H9 (cell line): ENCODE results near the gene ARHGAP26. TPM values are rescaled to one million over a fixed set of nuclear protein-coding genes. Genes with fewer than 3 reads are reported as not detected.

ENCODE experiments used
- DNase-seq: peaks from one replicate; pipeline ENCODE4 v3.0.0-alpha.2; 2017
- H2AFZ ChIP-seq: one replicate; pipeline ENCODE4 v1.6.1; 2013; ENCODE audit warnings: mild to moderate bottlenecking, low read length, control low read depth, moderate library complexity
- H2AK5ac ChIP-seq: 2 replicates; pipeline ENCODE4 v1.6.1; 2013; ENCODE audit warnings: low read length, control low read depth, mixed read lengths; ENCODE audit not compliant: insufficient read length
- H2BK120ac ChIP-seq: one replicate; pipeline ENCODE4 v1.6.1; 2013; ENCODE audit warnings: low read depth, mild to moderate bottlenecking, low read length, control low read depth, inconsistent platforms; ENCODE audit not compliant: poor library complexity, severe bottlenecking
- H2BK12ac ChIP-seq: 2 replicates; pipeline ENCODE4 v1.6.1; 2013; ENCODE audit warnings: low read length, control low read depth, mixed read lengths, low read depth; ENCODE audit not compliant: insufficient read length
- H2BK15ac ChIP-seq: 2 replicates; pipeline ENCODE4 v1.6.1; 2013; ENCODE audit warnings: low read depth, low read length, control low read depth
- H2BK20ac ChIP-seq: one replicate; pipeline ENCODE4 v1.6.1; 2013; ENCODE audit warnings: low read depth, mild to moderate bottlenecking, low read length, control low read depth, inconsistent platforms; ENCODE audit not compliant: poor library complexity, severe bottlenecking
- H2BK5ac ChIP-seq: 2 replicates; pipeline ENCODE4 v1.6.1; 2013; ENCODE audit warnings: low read length, control low read depth, mixed read lengths; ENCODE audit not compliant: insufficient read length
- H3K14ac ChIP-seq: 2 replicates; pipeline ENCODE4 v1.6.1; 2013; ENCODE audit warnings: low read length, control low read depth; ENCODE audit not compliant: insufficient read depth
- H3K18ac ChIP-seq: 2 replicates; pipeline ENCODE4 v1.6.1; 2013; ENCODE audit warnings: low read depth, mild to moderate bottlenecking, mixed read lengths, low read length, control low read depth; ENCODE audit not compliant: insufficient read length
- H3K23ac ChIP-seq: 2 replicates; pipeline ENCODE4 v1.6.1; 2013; ENCODE audit warnings: low read length, control low read depth, mixed read lengths, low read depth; ENCODE audit not compliant: insufficient read length
- H3K23me2 ChIP-seq: 2 replicates; pipeline ENCODE4 v1.6.1; 2013; ENCODE audit warnings: low read depth, mild to moderate bottlenecking, mixed read lengths, low read length, control low read depth; ENCODE audit not compliant: insufficient read length, poor library complexity, severe bottlenecking
- H3K27ac ChIP-seq: 2 replicates; pipeline ENCODE4 v1.5.1; 2013; ENCODE audit warnings: low read length, control low read depth, mixed read lengths, low read depth; ENCODE audit not compliant: insufficient read length
- H3K27me3 ChIP-seq: 2 replicates; pipeline ENCODE4 v1.6.1; 2013; ENCODE audit warnings: low read length, control low read depth, inconsistent platforms; ENCODE audit not compliant: insufficient read depth
- H3K4ac ChIP-seq: 2 replicates; pipeline ENCODE4 v1.6.1; 2013; ENCODE audit warnings: low read depth, mild to moderate bottlenecking, control low read depth, inconsistent platforms, low read length, moderate library complexity
- H3K4me1 ChIP-seq: 2 replicates; pipeline ENCODE4 v1.6.1; 2013; ENCODE audit warnings: low read length, control low read depth, inconsistent platforms; ENCODE audit not compliant: insufficient read depth
- H3K4me2 ChIP-seq: 2 replicates; pipeline ENCODE4 v1.6.1; 2013; ENCODE audit warnings: low read length, control low read depth, mixed read lengths; ENCODE audit not compliant: insufficient read length, insufficient read depth
- H3K56ac ChIP-seq: 2 replicates; pipeline ENCODE4 v1.6.1; 2013; ENCODE audit warnings: low read depth, mild to moderate bottlenecking, mixed read lengths, low read length, control low read depth; ENCODE audit not compliant: insufficient read length
- H3K79me1 ChIP-seq: 2 replicates; pipeline ENCODE4 v1.6.1; 2013; ENCODE audit warnings: low read depth, mild to moderate bottlenecking, moderate library complexity, low read length, control low read depth, inconsistent platforms; ENCODE audit not compliant: insufficient read depth, poor library complexity, severe bottlenecking
- H3K79me2 ChIP-seq: 2 replicates; pipeline ENCODE4 v1.6.1; 2013; ENCODE audit warnings: low read length, control low read depth, inconsistent platforms; ENCODE audit not compliant: insufficient read depth
- H3K9ac ChIP-seq: 2 replicates; pipeline ENCODE4 v1.6.1; 2013; ENCODE audit warnings: low read length, control low read depth, mixed read lengths; ENCODE audit not compliant: insufficient read length; ENCODE audit errors: extremely low read depth
- H3K9me3 ChIP-seq: one replicate; pipeline ENCODE4 v1.6.1; 2013; ENCODE audit warnings: low read depth, low read length, inconsistent platforms; ENCODE audit not compliant: control insufficient read depth
- H3T11ph ChIP-seq: one replicate; pipeline ENCODE4 v1.6.1; 2013; ENCODE audit warnings: mild to moderate bottlenecking, low read length, control low read depth, inconsistent platforms
- H4K20me1 ChIP-seq: one replicate; pipeline ENCODE4 v1.6.1; 2013; ENCODE audit not compliant: control insufficient read depth, insufficient read length, insufficient read depth
- H4K5ac ChIP-seq: 2 replicates; pipeline ENCODE4 v1.6.1; 2013; ENCODE audit warnings: low read depth, mild to moderate bottlenecking, mixed read lengths, low read length, control low read depth; ENCODE audit not compliant: insufficient read length
- H4K8ac ChIP-seq: replicated peaks from 2 replicates; pipeline ENCODE4 v1.6.1; 2013; ENCODE audit warnings: low read length, control low read depth, mixed read lengths, low read depth; ENCODE audit not compliant: insufficient read length
- H4K91ac ChIP-seq: 2 replicates; pipeline ENCODE4 v1.6.1; 2013; ENCODE audit warnings: low read depth, mild to moderate bottlenecking, moderate library complexity, mixed read lengths, low read length, control low read depth; ENCODE audit not compliant: insufficient read length
- H3K27ac Mint-ChIP-seq, 3 experiments: 2 replicates in 2 of 3; 3 replicates in 1 of 3; pipeline ENCODE4 v1.8.0; 2020 to 2021; ENCODE audit warnings: mixed read lengths in 3 of 3, mild to moderate bottlenecking in 1 of 3, moderate library complexity in 1 of 3
- H3K27me3 Mint-ChIP-seq: 2 replicates; pipeline ENCODE4 v1.8.0; 2021; ENCODE audit warnings: low read depth, mild to moderate bottlenecking, moderate library complexity, mixed read lengths
- H3K36me3 Mint-ChIP-seq, 3 experiments: 2 replicates in 2 of 3; 3 replicates in 1 of 3; pipeline ENCODE4 v1.8.0; 2020 to 2021; ENCODE audit warnings: low read depth in 3 of 3, mixed read lengths in 3 of 3; ENCODE audit not compliant: insufficient read depth in 1 of 3
- H3K4me1 Mint-ChIP-seq, 2 experiments: 2 replicates each; pipeline ENCODE4 v1.8.0; 2020; ENCODE audit warnings: mixed read lengths in 2 of 2
- H3K4me3 Mint-ChIP-seq, 2 experiments: 2 replicates in 1 of 2; 3 replicates in 1 of 2; pipeline ENCODE4 v1.8.0; 2020 to 2021; ENCODE audit warnings: mild to moderate bottlenecking in 2 of 2, mixed read lengths in 2 of 2, moderate library complexity in 1 of 2
- H3K9me3 Mint-ChIP-seq, 2 experiments: 2 replicates in 1 of 2; 3 replicates in 1 of 2; pipeline ENCODE4 v1.8.0; 2020; ENCODE audit warnings: mild to moderate bottlenecking in 2 of 2, mixed read lengths in 2 of 2, moderate library complexity in 1 of 2
- WGBS: extraction: QIAGEN DNeasy Blood & Tissue Kit; methylation state at CpG from one replicate; pipeline ENCODE4 v1.1.7; 2013; ENCODE audit warnings: missing lambda C conversion rate, low lambda C conversion rate, mixed read lengths; ENCODE audit not compliant: insufficient read length; ENCODE audit errors: extremely low coverage; 5-methylcytosine and 5-hydroxymethylcytosine counted together
- total RNA-seq: library from RNA; stranded (reverse); gene quantifications from 2 replicates; pipeline ENCODE4 v1.2.1, GENCODE V29; 2021
- TF ChIP-seq, protein P1 (sequence below): fragments of 200-600 bp; sonication (generic); conservative IDR thresholded peaks from 3 replicates; pipeline ENCODE4 v1.8.0; 2021; ENCODE audit warnings: antibody characterized with exemption, mild to moderate bottlenecking

Gene ARHGAP26
- total RNA-seq, 1 experiment from 2014 or later: 13.8 TPM

DNA sequence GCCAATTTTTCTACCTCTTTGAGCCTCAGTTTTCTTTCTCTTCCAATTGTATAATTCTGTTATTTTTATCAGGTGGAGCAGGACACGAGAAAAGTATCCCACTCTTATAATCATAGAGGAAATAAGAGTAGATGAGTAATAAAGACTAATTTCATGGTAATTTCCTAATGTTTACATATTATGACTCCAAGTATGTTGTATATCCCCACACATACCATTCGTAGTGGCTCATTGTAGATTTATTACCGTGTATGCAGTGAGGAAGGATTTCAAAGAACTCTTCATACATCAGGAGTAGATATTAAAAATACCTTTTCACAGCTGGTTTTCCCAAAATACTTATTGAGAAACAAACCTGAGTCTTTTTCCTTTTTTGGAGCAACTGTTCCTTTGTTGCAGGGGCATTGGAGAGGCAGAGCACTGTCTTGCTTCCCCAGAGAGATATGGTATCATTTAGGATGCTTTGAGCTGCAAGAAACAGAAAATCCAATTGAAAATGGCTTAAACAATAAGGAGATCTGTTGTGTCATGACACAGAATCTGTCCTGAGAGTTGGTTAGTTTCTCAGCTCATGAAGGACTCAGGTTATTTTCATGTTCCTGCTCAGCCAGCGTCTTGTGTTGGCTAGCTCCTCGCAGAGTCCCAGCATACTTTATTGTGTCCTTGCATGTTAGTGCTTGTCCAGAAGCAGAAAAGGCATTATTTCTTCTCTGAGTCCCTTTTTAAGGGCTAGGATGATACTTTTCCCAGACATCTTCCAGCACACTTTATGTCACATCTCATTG lies 291.2 kb downstream of the ARHGAP26 start:
- no peak overlapping the region for H3K27ac Mint-ChIP-seq
- peaks cover 10 to 23% of the 10 kb centered on the region in 2 experiments for H3K4me1 Mint-ChIP-seq
- H3K4me2 ChIP-seq: no peak overlapping the region

More for the DNA sequence above, 291.2 kb downstream of the ARHGAP26 start:
- no peak overlapping the region for H2BK12ac ChIP-seq
- H2BK5ac ChIP-seq: no peak overlapping the region
- no peak overlapping the region for H4K91ac ChIP-seq
- no peak overlapping the region for H3K27ac ChIP-seq
- DNase-seq: no peak
- peaks cover 5 to 16% (median 10%) of the 10 kb centered on the region in 3 experiments; a peak in 4 of 7 replicates for H3K36me3 Mint-ChIP-seq
- H3K4me3 Mint-ChIP-seq: no peak overlapping the region
- H3K27me3 ChIP-seq: no peaks in the 10 kb centered on the region
- WGBS: no CpG with 5 or more reads among the region's 5 CpGs
- no peaks in the 10 kb centered on the region for H3K9me3 Mint-ChIP-seq
- H3K23ac ChIP-seq: no peak overlapping the region
- no peak overlapping the region for H3K56ac ChIP-seq
- H3K9ac ChIP-seq: no peak overlapping the region
- no peaks in the 10 kb centered on the region for H3K79me1 ChIP-seq
- H2AK5ac ChIP-seq: no peak overlapping the region
- no peak overlapping the region for H3T11ph ChIP-seq
- H3K27me3 Mint-ChIP-seq: no peaks in the 10 kb centered on the region; the same call in 1 of the 2 replicates
- no peak overlapping the region for H2BK15ac ChIP-seq
- H3K9me3 ChIP-seq: no peaks in the 10 kb centered on the region
- no peak overlapping the region for H4K5ac ChIP-seq
- no peak overlapping the region for H4K8ac ChIP-seq
- H3K23me2 ChIP-seq: no peaks in the 10 kb centered on the region
- no peak overlapping the region for H2AFZ ChIP-seq
- no peaks in the 10 kb centered on the region for H4K20me1 ChIP-seq
- TF ChIP-seq, protein P1, sequence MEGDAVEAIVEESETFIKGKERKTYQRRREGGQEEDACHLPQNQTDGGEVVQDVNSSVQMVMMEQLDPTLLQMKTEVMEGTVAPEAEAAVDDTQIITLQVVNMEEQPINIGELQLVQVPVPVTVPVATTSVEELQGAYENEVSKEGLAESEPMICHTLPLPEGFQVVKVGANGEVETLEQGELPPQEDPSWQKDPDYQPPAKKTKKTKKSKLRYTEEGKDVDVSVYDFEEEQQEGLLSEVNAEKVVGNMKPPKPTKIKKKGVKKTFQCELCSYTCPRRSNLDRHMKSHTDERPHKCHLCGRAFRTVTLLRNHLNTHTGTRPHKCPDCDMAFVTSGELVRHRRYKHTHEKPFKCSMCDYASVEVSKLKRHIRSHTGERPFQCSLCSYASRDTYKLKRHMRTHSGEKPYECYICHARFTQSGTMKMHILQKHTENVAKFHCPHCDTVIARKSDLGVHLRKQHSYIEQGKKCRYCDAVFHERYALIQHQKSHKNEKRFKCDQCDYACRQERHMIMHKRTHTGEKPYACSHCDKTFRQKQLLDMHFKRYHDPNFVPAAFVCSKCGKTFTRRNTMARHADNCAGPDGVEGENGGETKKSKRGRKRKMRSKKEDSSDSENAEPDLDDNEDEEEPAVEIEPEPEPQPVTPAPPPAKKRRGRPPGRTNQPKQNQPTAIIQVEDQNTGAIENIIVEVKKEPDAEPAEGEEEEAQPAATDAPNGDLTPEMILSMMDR: no peak
- no peak overlapping the region for H3K14ac ChIP-seq
- no peaks in the 10 kb centered on the region for H3K79me2 ChIP-seq
- no peak overlapping the region for H2BK120ac ChIP-seq
- no peak overlapping the region for H3K4ac ChIP-seq
- H3K18ac ChIP-seq: no peak overlapping the region
- no peak overlapping the region for H2BK20ac ChIP-seq
- H3K4me1 ChIP-seq: peaks cover 3% of the 10 kb centered on the region; the same call in 1 of the 2 replicates
